ENCODE measurements around the gene MYH15. TPM values are rescaled to one million over a fixed set of nuclear protein-coding genes. Genes with fewer than 3 reads are reported as not detected.

MYH15 gene
- total RNA-seq, 1 donor, result under 0.01 TPM

- DNase-seq (ENCODE audit: low read depth), result no peak
- no peak overlapping the region for H3K4me3 ChIP-seq (ENCODE audit: low read depth, low read length)
- no peak for TF ChIP-seq CTCF (IDR thresholded peaks at IDR 0.05; ENCODE audit: insufficient read depth, low read depth, low read length)
Measured at GRCh38 chr3:108407886-108408285, 102.5 kb downstream of the MYH15 start.

GRCh38 chr3:108406661-108407206 is 103.7 kb downstream of the MYH15 start:
- peak; percentile 64 for DNase-seq (ENCODE audit: low read depth)
- TF ChIP-seq CTCF (IDR thresholded peaks at IDR 0.05; ENCODE audit: insufficient read depth, low read depth, low read length), result peak; percentile 69
- H3K4me3 ChIP-seq (ENCODE audit: low read depth, low read length), result no peak overlapping the region

GRCh38 chr3:108406063-108406660 is 104.2 kb downstream of the MYH15 start:
- H3K4me3 ChIP-seq (ENCODE audit: low read depth, low read length), result no peak overlapping the region
- peak; percentile 35 for DNase-seq (ENCODE audit: low read depth)
- no peak for TF ChIP-seq CTCF (IDR thresholded peaks at IDR 0.05; ENCODE audit: insufficient read depth, low read depth, low read length)

GRCh38 chr3:108404368-108404767 is 106.0 kb downstream of the MYH15 start:
- DNase-seq (ENCODE audit: low read depth), result no peak
- no peak overlapping the region for H3K4me3 ChIP-seq (ENCODE audit: low read depth, low read length)
- no peak for TF ChIP-seq CTCF (IDR thresholded peaks at IDR 0.05; ENCODE audit: insufficient read depth, low read depth, low read length)

GRCh38 chr3:108403686-108404345 is 106.6 kb downstream of the MYH15 start:
- no peak for TF ChIP-seq CTCF (IDR thresholded peaks at IDR 0.05; ENCODE audit: insufficient read depth, low read depth, low read length)
- no peak for DNase-seq (ENCODE audit: low read depth)
- H3K4me3 ChIP-seq (ENCODE audit: low read depth, low read length), result no peak overlapping the region

GRCh38 chr3:108403198-108403597 is 107.2 kb downstream of the MYH15 start:
- no peak for TF ChIP-seq CTCF (IDR thresholded peaks at IDR 0.05; ENCODE audit: insufficient read depth, low read depth, low read length)
- H3K4me3 ChIP-seq (ENCODE audit: low read depth, low read length), result no peak overlapping the region
- DNase-seq (ENCODE audit: low read depth), result no peak
